GM12892 (cell line): ENCODE data around the gene KRT10.

Experiments
- DNase-seq: peaks from one replicate; pipeline ENCODE4 v3.0.0; 2011; ENCODE audit not compliant: insufficient read length
- FAIRE-seq: peaks from 2 replicates; lab custom pipeline; 2011; peaks lifted over from hg19 to GRCh38; lab: Jason Lieb, UNC
- POLR2A ChIP-seq: IDR thresholded peaks from 2 replicates; pipeline ENCODE4 v1.6.1; 2011; ENCODE audit warnings: low read depth, low read length, control low read depth
- POLR2AphosphoS5 ChIP-seq: IDR thresholded peaks from 2 replicates; pipeline ENCODE4 v1.6.1; 2011; ENCODE audit warnings: low read depth, low read length, control low read depth
- TAF1 ChIP-seq: IDR thresholded peaks from 2 replicates; pipeline ENCODE4 v1.6.1; 2011; ENCODE audit warnings: low read depth, mild to moderate bottlenecking, control low read depth, low read length, borderline replicate concordance

Gene KRT10

GRCh38 chr17:40828454-40829044 lies 6.1 kb upstream of the KRT10 start:
- no peak for FAIRE-seq
- TF ChIP-seq POLR2A (no peak), TAF1 (no peak), POLR2AphosphoS5 (no peak)

GRCh38 chr17:40827746-40828453 lies 5.5 kb upstream of the KRT10 start:
- FAIRE-seq (no peak), DNase-seq (no peak)
- no peak for TF ChIP-seq POLR2A
- no peak for TF ChIP-seq POLR2AphosphoS5
- no peak for TF ChIP-seq TAF1

More at GRCh38 chr17:40828454-40829044, 6.1 kb upstream of the KRT10 start:
- no peak for DNase-seq

GRCh38 chr17:40825599-40825998 lies 3.2 kb upstream of the KRT10 start:
- no peak for DNase-seq
- no peak for FAIRE-seq

GRCh38 chr17:40824015-40824832 lies 1.8 kb upstream of the KRT10 start:
- no peak for TF ChIP-seq POLR2A
- no peak for TF ChIP-seq TAF1
- TF ChIP-seq POLR2AphosphoS5 = no peak
- DNase-seq = no peak
- FAIRE-seq = no peak

More at GRCh38 chr17:40825599-40825998, 3.2 kb upstream of the KRT10 start:
- TF ChIP-seq POLR2AphosphoS5 (no peak), POLR2A (no peak), TAF1 (no peak)

GRCh38 chr17:40821536-40821935 lies 878 bp downstream of the KRT10 start:
- FAIRE-seq = no peak
- DNase-seq = no peak
- no peak for TF ChIP-seq POLR2A
- no peak for TF ChIP-seq TAF1
- no peak for TF ChIP-seq POLR2AphosphoS5

GRCh38 chr17:40820228-40820838 lies 2.1 kb downstream of the KRT10 start:
- DNase-seq (no peak), FAIRE-seq (no peak)
- TF ChIP-seq TAF1 (no peak), POLR2AphosphoS5 (no peak), POLR2A (no peak)

- DNase-seq = no peak
- TF ChIP-seq POLR2A (no peak), POLR2AphosphoS5 (no peak), TAF1 (no peak)
- FAIRE-seq = no peak
These were observed 2.8 kb downstream of the KRT10 start for GRCh38 chr17:40819528-40820125.

- TF ChIP-seq POLR2AphosphoS5 (no peak), POLR2A (no peak; the same call in 1 of the 2 replicates), TAF1 (no peak)
- DNase-seq = peak; percentile 41
- FAIRE-seq = peak; percentile 73
These were observed 3.5 kb downstream of the KRT10 start for GRCh38 chr17:40818733-40819527.

- no peak for FAIRE-seq
- TF ChIP-seq POLR2AphosphoS5 = no peak
- TF ChIP-seq POLR2A = no peak
- no peak for TF ChIP-seq TAF1
- no peak for DNase-seq
These were observed 4.1 kb downstream of the KRT10 start for GRCh38 chr17:40818343-40818732.

- no peak for DNase-seq
- TF ChIP-seq POLR2AphosphoS5 (0 out of 2 replicates have a peak, but pooled peaks have one; percentile 27), TAF1 (no peak), POLR2A (no peak)
- FAIRE-seq = no peak
These were observed 5.2 kb downstream of the KRT10 start for GRCh38 chr17:40817103-40817682.
